Measurements from ENCODE around the gene IL4.

IL4 gene

DNA sequence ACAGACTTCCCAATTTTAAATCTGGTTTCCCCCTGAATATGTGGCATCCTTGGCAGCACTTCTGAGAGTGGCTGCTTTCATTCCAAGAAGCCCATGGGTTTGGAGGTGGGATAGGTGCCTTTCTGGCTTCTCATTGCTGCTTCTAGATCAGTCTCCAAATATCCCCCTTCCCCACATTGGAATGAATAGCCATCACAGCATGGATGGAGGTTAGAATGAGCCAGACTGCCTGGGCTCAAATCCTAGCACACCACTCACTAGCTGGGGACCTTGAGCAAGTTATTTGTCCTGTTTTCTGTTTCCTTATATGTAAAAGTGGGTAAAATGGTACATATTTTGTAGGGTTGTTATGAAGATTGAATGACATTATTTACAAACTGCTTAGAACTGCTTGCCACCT is 29.6 kb upstream of the IL4 start:
- Histone ChIP-seq H2BK120ac (ENCODE audit: low read depth, low read length) (no peak overlapping the region), H3K36me3 (ENCODE audit: control insufficient read depth, insufficient read depth, low read length) (no peaks in the 10 kb centered on the region), H3K4ac (ENCODE audit: low read depth, low read length) (no peak overlapping the region), H3K79me2 (ENCODE audit: control insufficient read depth, insufficient read depth, low read length) (no peaks in the 10 kb centered on the region), H3K56ac (ENCODE audit: low read length) (no peak overlapping the region), H3K4me3 (ENCODE audit: low read length) (no peak overlapping the region), H2AK5ac (ENCODE audit: low read length) (no peak overlapping the region), H3K4me1 (ENCODE audit: control insufficient read depth, low read depth, low read length) (no peaks in the 10 kb centered on the region), H2BK5ac (ENCODE audit: low read length) (no peak overlapping the region), H3K23ac (ENCODE audit: low read length) (no peak overlapping the region), H3K27ac (ENCODE audit: low read depth, low read length) (no peak overlapping the region), H3K79me1 (ENCODE audit: low read length) (no peaks in the 10 kb centered on the region), H3K4me2 (ENCODE audit: low read length) (no peak overlapping the region), H2BK15ac (replicated peaks; ENCODE audit: low read depth) (no peak overlapping the region), H4K8ac (ENCODE audit: low read depth, low read length) (no peak overlapping the region), H3K9ac (ENCODE audit: low read length) (no peak overlapping the region), H3K27me3 (ENCODE audit: insufficient read depth, low read length, poor library complexity) (no peaks in the 10 kb centered on the region), H3K18ac (ENCODE audit: low read length) (no peak overlapping the region), H4K5ac (ENCODE audit: low read length) (no peak overlapping the region)
- DNase-seq: no peak

GRCh38 chr5:132646583-132647266 is 27.1 kb upstream of the IL4 start:
- Histone ChIP-seq H4K5ac (ENCODE audit: low read length) (no peak overlapping the region), H3K4ac (ENCODE audit: low read depth, low read length) (no peak overlapping the region), H3K4me2 (ENCODE audit: low read length) (no peak overlapping the region), H2BK15ac (replicated peaks; ENCODE audit: low read depth) (no peak overlapping the region), H3K18ac (ENCODE audit: low read length) (no peak overlapping the region), H2BK120ac (ENCODE audit: low read depth, low read length) (no peak overlapping the region), H3K56ac (ENCODE audit: low read length) (no peak overlapping the region), H2AK5ac (ENCODE audit: low read length) (no peak overlapping the region), H3K36me3 (ENCODE audit: control insufficient read depth, insufficient read depth, low read length) (no peaks in the 10 kb centered on the region), H3K4me3 (ENCODE audit: low read length) (no peak overlapping the region), H3K23ac (ENCODE audit: low read length) (no peak overlapping the region), H3K79me1 (ENCODE audit: low read length) (no peaks in the 10 kb centered on the region), H3K79me2 (ENCODE audit: control insufficient read depth, insufficient read depth, low read length) (no peaks in the 10 kb centered on the region), H3K4me1 (ENCODE audit: control insufficient read depth, low read depth, low read length) (no peaks in the 10 kb centered on the region), H2BK5ac (ENCODE audit: low read length) (no peak overlapping the region), H3K27ac (ENCODE audit: low read depth, low read length) (no peak overlapping the region), H4K8ac (ENCODE audit: low read depth, low read length) (no peak overlapping the region), H3K9ac (ENCODE audit: low read length) (no peak overlapping the region), H3K27me3 (ENCODE audit: insufficient read depth, low read length, poor library complexity) (no peaks in the 10 kb centered on the region)
- no CpG with 5 or more reads among the region's 11 CpGs for WGBS (ENCODE audit: extremely low coverage, insufficient coverage, low lambda C conversion rate)
- no peak for DNase-seq

DNA sequence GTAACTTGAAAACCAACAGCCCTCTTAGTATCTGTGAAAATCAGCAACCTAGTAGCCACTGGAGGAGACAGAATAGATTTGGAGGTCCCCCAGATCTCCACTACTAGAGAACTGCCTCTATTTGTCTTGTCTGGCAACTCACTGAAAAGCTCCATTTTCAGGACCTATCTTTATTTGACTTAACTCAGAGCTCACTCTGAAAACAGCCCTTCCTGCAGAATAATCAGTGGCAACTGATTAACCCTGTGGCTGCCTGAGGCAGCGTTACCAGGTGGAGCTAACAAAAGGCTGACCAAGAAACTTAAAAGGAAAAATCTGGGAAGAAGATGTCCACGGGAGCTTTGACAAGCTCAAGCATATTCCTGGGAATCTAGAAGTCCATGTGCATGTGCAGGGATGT is 26.3 kb upstream of the IL4 start:
- Histone ChIP-seq H2BK120ac (ENCODE audit: low read depth, low read length) (no peak overlapping the region), H2BK5ac (ENCODE audit: low read length) (no peak overlapping the region), H3K27me3 (ENCODE audit: insufficient read depth, low read length, poor library complexity) (no peaks in the 10 kb centered on the region), H3K4ac (ENCODE audit: low read depth, low read length) (no peak overlapping the region), H3K36me3 (ENCODE audit: control insufficient read depth, insufficient read depth, low read length) (no peaks in the 10 kb centered on the region), H3K18ac (ENCODE audit: low read length) (no peak overlapping the region), H3K56ac (ENCODE audit: low read length) (no peak overlapping the region), H3K4me2 (ENCODE audit: low read length) (no peak overlapping the region), H2BK15ac (replicated peaks; ENCODE audit: low read depth) (no peak overlapping the region), H3K4me1 (ENCODE audit: control insufficient read depth, low read depth, low read length) (no peaks in the 10 kb centered on the region), H3K79me2 (ENCODE audit: control insufficient read depth, insufficient read depth, low read length) (no peaks in the 10 kb centered on the region), H3K9ac (ENCODE audit: low read length) (no peak overlapping the region), H2AK5ac (ENCODE audit: low read length) (no peak overlapping the region), H3K27ac (ENCODE audit: low read depth, low read length) (no peak overlapping the region), H3K79me1 (ENCODE audit: low read length) (no peaks in the 10 kb centered on the region), H4K8ac (ENCODE audit: low read depth, low read length) (no peak overlapping the region), H4K5ac (ENCODE audit: low read length) (no peak overlapping the region), H3K23ac (ENCODE audit: low read length) (no peak overlapping the region), H3K4me3 (ENCODE audit: low read length) (no peak overlapping the region)
- no peak for DNase-seq
- WGBS (ENCODE audit: extremely low coverage, insufficient coverage, low lambda C conversion rate): no CpG with 5 or more reads among the region's 2 CpGs

GRCh38 chr5:132648355-132648754 is 25.4 kb upstream of the IL4 start:
- Histone ChIP-seq H3K27me3 (ENCODE audit: insufficient read depth, low read length, poor library complexity) (no peaks in the 10 kb centered on the region), H3K27ac (ENCODE audit: low read depth, low read length) (no peak overlapping the region), H3K23ac (ENCODE audit: low read length) (no peak overlapping the region)

DNA sequence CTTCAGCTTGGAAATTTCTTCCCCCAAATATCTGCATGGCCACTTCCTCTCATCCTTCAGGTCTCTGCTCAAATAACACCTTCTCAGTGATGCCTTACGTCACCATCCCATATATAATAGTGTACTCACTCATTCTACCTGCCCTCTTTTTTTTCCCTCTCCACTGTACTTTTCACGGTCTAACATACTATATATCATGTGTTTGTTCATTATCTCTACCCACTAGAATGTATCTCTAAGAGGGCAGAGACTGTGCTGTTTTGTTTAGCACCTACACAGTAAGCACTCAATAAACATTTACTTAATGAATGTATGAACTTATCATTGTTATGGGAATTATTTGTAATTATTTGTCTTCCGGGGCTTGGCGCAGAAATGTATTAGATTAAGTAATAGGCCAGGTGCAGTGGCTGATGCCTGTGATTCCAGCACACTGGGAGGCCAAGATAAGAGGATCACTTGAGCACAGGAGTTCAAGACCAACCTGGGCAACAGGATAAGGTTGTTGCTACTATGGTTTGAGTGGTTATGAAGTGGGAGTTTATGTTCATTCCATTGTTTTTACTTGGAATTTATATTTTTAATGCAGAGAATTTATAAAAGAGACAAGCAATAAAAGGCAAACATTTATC is 21.8 kb upstream of the IL4 start:
- H3K23ac ChIP-seq (ENCODE audit: low read length): no peak overlapping the region
- no peak overlapping the region for H3K9ac ChIP-seq (ENCODE audit: low read length)
- H3K36me3 ChIP-seq (ENCODE audit: control insufficient read depth, insufficient read depth, low read length): no peaks in the 10 kb centered on the region
- H3K27me3 ChIP-seq (ENCODE audit: insufficient read depth, low read length, poor library complexity): peaks cover 6% of the 10 kb centered on the region
- no peak overlapping the region for H4K8ac ChIP-seq (ENCODE audit: low read depth, low read length)
- H3K18ac ChIP-seq (ENCODE audit: low read length): no peak overlapping the region
- WGBS (ENCODE audit: extremely low coverage, insufficient coverage, low lambda C conversion rate): no CpG with 5 or more reads among the region's 4 CpGs
- no peaks in the 10 kb centered on the region for H3K79me2 ChIP-seq (ENCODE audit: control insufficient read depth, insufficient read depth, low read length)
- no peak overlapping the region for H2BK5ac ChIP-seq (ENCODE audit: low read length)
- H3K4me1 ChIP-seq (ENCODE audit: control insufficient read depth, low read depth, low read length): no peaks in the 10 kb centered on the region
- no peak overlapping the region for H3K4me2 ChIP-seq (ENCODE audit: low read length)
- no peak overlapping the region for H2BK120ac ChIP-seq (ENCODE audit: low read depth, low read length)
- no peak overlapping the region for H2AK5ac ChIP-seq (ENCODE audit: low read length)
- no peak overlapping the region for H3K27ac ChIP-seq (ENCODE audit: low read depth, low read length)
- no peak overlapping the region for H3K4ac ChIP-seq (ENCODE audit: low read depth, low read length)
- DNase-seq: no peak
- no peak overlapping the region for H2BK15ac ChIP-seq (replicated peaks; ENCODE audit: low read depth)
- no peaks in the 10 kb centered on the region for H3K79me1 ChIP-seq (ENCODE audit: low read length)
- H4K5ac ChIP-seq (ENCODE audit: low read length): no peak overlapping the region
- H3K4me3 ChIP-seq (ENCODE audit: low read length): no peak overlapping the region
- H3K56ac ChIP-seq (ENCODE audit: low read length): no peak overlapping the region

More at GRCh38 chr5:132648355-132648754, 25.4 kb upstream of the IL4 start:
- no peak overlapping the region for H3K9ac ChIP-seq (ENCODE audit: low read length)
- no peaks in the 10 kb centered on the region for H3K4me1 ChIP-seq (ENCODE audit: control insufficient read depth, low read depth, low read length)
- H3K18ac ChIP-seq (ENCODE audit: low read length): no peak overlapping the region
- no peak overlapping the region for H4K8ac ChIP-seq (ENCODE audit: low read depth, low read length)
- no peak overlapping the region for H2BK15ac ChIP-seq (replicated peaks; ENCODE audit: low read depth)
- H2AK5ac ChIP-seq (ENCODE audit: low read length): no peak overlapping the region
- H2BK5ac ChIP-seq (ENCODE audit: low read length): no peak overlapping the region
- H3K56ac ChIP-seq (ENCODE audit: low read length): no peak overlapping the region
- no CpG with 5 or more reads among the region's 1 CpG for WGBS (ENCODE audit: extremely low coverage, insufficient coverage, low lambda C conversion rate)
- no peak overlapping the region for H3K4ac ChIP-seq (ENCODE audit: low read depth, low read length)
- no peak overlapping the region for H3K4me3 ChIP-seq (ENCODE audit: low read length)
- H3K79me1 ChIP-seq (ENCODE audit: low read length): no peaks in the 10 kb centered on the region
- no peak overlapping the region for H2BK120ac ChIP-seq (ENCODE audit: low read depth, low read length)
- H4K5ac ChIP-seq (ENCODE audit: low read length): no peak overlapping the region
- H3K4me2 ChIP-seq (ENCODE audit: low read length): no peak overlapping the region
- H3K36me3 ChIP-seq (ENCODE audit: control insufficient read depth, insufficient read depth, low read length): no peaks in the 10 kb centered on the region
- no peak for DNase-seq
- H3K79me2 ChIP-seq (ENCODE audit: control insufficient read depth, insufficient read depth, low read length): no peaks in the 10 kb centered on the region

DNA sequence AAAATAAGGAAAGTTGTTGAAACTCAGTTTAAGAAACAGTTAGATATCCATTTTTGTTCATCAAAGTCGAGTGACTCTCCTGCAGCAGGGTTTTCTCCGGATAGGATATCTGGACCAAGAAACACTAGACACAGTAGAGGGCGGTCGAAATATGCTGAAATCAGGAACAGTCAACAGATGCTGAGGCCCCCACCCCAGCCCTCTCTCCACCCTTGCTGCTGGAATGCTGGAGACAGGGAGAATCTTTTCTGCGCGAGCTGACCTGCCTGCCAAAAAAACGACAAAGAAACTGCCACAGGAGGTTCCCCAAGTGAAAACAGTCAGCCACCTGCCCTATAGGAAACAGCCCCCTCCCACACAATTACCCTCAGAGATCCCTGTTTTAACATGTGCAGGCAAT is 20.1 kb upstream of the IL4 start:
- no peak overlapping the region for H3K4ac ChIP-seq (ENCODE audit: low read depth, low read length)
- H4K8ac ChIP-seq (ENCODE audit: low read depth, low read length): no peak overlapping the region
- H3K36me3 ChIP-seq (ENCODE audit: control insufficient read depth, insufficient read depth, low read length): no peaks in the 10 kb centered on the region
- H3K27me3 ChIP-seq (ENCODE audit: insufficient read depth, low read length, poor library complexity): peaks cover 6% of the 10 kb centered on the region
- no peaks in the 10 kb centered on the region for H3K79me2 ChIP-seq (ENCODE audit: control insufficient read depth, insufficient read depth, low read length)
- no peak overlapping the region for H3K18ac ChIP-seq (ENCODE audit: low read length)
- no peak overlapping the region for H3K56ac ChIP-seq (ENCODE audit: low read length)
- no peaks in the 10 kb centered on the region for H3K4me1 ChIP-seq (ENCODE audit: control insufficient read depth, low read depth, low read length)
- WGBS (ENCODE audit: extremely low coverage, insufficient coverage, low lambda C conversion rate): no CpG with 5 or more reads among the region's 7 CpGs
- H3K9ac ChIP-seq (ENCODE audit: low read length): no peak overlapping the region
- no peak overlapping the region for H2BK120ac ChIP-seq (ENCODE audit: low read depth, low read length)
- H3K4me3 ChIP-seq (ENCODE audit: low read length): no peak overlapping the region
- H2AK5ac ChIP-seq (ENCODE audit: low read length): no peak overlapping the region
- H3K79me1 ChIP-seq (ENCODE audit: low read length): no peaks in the 10 kb centered on the region
- DNase-seq: no peak
- no peak overlapping the region for H2BK15ac ChIP-seq (replicated peaks; ENCODE audit: low read depth)
- H3K4me2 ChIP-seq (ENCODE audit: low read length): no peak overlapping the region
- H3K23ac ChIP-seq (ENCODE audit: low read length): no peak overlapping the region
- H2BK5ac ChIP-seq (ENCODE audit: low read length): no peak overlapping the region
- H3K27ac ChIP-seq (ENCODE audit: low read depth, low read length): no peak overlapping the region
- H4K5ac ChIP-seq (ENCODE audit: low read length): no peak overlapping the region
